Testis (tissue), 2 donors: ENCODE results near the gene MAD2L2.

Experiments used
- POLR2A ChIP-seq: fragments of 450-650 bp; IDR thresholded peaks from one replicate; pipeline ENCODE4 v1.6.1; 2017; ENCODE audit warnings: antibody characterized with exemption, mild to moderate bottlenecking, moderate library complexity
- TF ChIP-seq, protein P1 (sequence below), 3 experiments: fragments of 450-650 bp in 2 of 3; fragments of 200-600 bp in 1 of 3; sonication (generic) in 1 of 3; IDR thresholded peaks; one replicate each; pipeline ENCODE4 v1.5.1; 2016 to 2019; ENCODE audit warnings: antibody characterized with exemption in 3 of 3, mild to moderate bottlenecking in 2 of 3, moderate library complexity in 1 of 3

DNA sequence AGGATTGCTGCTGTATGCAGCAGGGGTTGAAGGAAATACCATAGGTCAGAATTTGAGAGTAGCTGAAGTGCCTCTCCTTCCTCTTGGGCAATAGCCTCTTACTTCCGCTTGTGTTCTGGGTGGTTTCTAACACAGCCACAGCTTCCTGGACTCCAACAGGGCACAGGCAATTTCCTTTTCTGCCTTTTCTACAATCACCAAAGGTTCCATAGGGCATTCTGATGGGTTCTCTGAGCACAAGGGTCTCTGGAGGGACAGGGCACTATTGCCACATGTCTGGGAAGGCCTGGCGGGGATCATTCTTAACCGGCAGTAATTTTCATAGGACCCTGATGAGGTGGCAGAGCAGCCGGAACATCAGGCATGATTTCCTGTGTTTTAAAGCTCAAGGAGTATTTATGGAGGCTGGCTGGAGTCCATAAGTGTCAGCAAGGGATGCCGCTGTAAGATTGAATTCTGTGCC is 49.5 kb upstream of the MAD2L2 start:
- no peak for TF ChIP-seq POLR2A
- TF ChIP-seq, protein P1, sequence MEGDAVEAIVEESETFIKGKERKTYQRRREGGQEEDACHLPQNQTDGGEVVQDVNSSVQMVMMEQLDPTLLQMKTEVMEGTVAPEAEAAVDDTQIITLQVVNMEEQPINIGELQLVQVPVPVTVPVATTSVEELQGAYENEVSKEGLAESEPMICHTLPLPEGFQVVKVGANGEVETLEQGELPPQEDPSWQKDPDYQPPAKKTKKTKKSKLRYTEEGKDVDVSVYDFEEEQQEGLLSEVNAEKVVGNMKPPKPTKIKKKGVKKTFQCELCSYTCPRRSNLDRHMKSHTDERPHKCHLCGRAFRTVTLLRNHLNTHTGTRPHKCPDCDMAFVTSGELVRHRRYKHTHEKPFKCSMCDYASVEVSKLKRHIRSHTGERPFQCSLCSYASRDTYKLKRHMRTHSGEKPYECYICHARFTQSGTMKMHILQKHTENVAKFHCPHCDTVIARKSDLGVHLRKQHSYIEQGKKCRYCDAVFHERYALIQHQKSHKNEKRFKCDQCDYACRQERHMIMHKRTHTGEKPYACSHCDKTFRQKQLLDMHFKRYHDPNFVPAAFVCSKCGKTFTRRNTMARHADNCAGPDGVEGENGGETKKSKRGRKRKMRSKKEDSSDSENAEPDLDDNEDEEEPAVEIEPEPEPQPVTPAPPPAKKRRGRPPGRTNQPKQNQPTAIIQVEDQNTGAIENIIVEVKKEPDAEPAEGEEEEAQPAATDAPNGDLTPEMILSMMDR (IDR thresholded peaks at IDR 0.05): no peak
